KMS-11 (cell line): ENCODE measurements around the gene CYP17A1.

Experiments used
- H2AFZ ChIP-seq: fragments of 200-600 bp; sonication (generic); 2 replicates; pipeline ENCODE4 v1.6.1; 2016; ENCODE audit warnings: antibody characterized with exemption, mixed run types, low read depth
- H3K27ac ChIP-seq: fragments of 200-600 bp; sonication (generic); 2 replicates; pipeline ENCODE4 v1.6.1; 2016; ENCODE audit warnings: mild to moderate bottlenecking, mixed run types
- H3K27me3 ChIP-seq: fragments of 200-600 bp; sonication (generic); 2 replicates; pipeline ENCODE4 v1.6.1; 2017; ENCODE audit warnings: mild to moderate bottlenecking, low read depth, mixed run types, moderate library complexity; ENCODE audit not compliant: insufficient read depth
- H3K36me3 ChIP-seq: fragments of 200-600 bp; sonication (generic); 2 replicates; pipeline ENCODE4 v1.6.1; 2017; ENCODE audit warnings: mild to moderate bottlenecking, mixed run types; ENCODE audit not compliant: insufficient read depth
- H3K4me1 ChIP-seq: fragments of 200-600 bp; sonication (generic); 2 replicates; pipeline ENCODE4 v1.6.1; 2016; ENCODE audit warnings: mild to moderate bottlenecking, low read depth, mixed run types; ENCODE audit not compliant: poor library complexity, severe bottlenecking
- H3K4me2 ChIP-seq: fragments of 200-600 bp; sonication (generic); 2 replicates; pipeline ENCODE4 v1.7.0; 2016; ENCODE audit warnings: mild to moderate bottlenecking, mixed run types
- H3K4me3 ChIP-seq: fragments of 200-600 bp; sonication (generic); IDR thresholded peaks from 2 replicates; pipeline ENCODE4 v1.6.1; 2017; ENCODE audit warnings: low read depth, low read length, mixed read lengths; ENCODE audit not compliant: insufficient read depth
- H3K79me2 ChIP-seq: fragments of 200-600 bp; sonication (generic); 2 replicates; pipeline ENCODE4 v1.6.1; 2016; ENCODE audit warnings: low read depth, mixed run types; ENCODE audit not compliant: insufficient read depth
- H3K9ac ChIP-seq: fragments of 200-600 bp; sonication (generic); 2 replicates; pipeline ENCODE4 v1.6.1; 2016; ENCODE audit warnings: mild to moderate bottlenecking, mixed run types
- H4K20me1 ChIP-seq: fragments of 200-600 bp; sonication (generic); 2 replicates; pipeline ENCODE4 v1.6.1; 2016; ENCODE audit warnings: mild to moderate bottlenecking, mixed run types; ENCODE audit not compliant: insufficient read depth
- TF ChIP-seq, protein P1 (sequence below): fragments of 200-600 bp; sonication (generic); conservative IDR thresholded peaks from 2 replicates; pipeline ENCODE4 v1.6.1; 2017; ENCODE audit warnings: low read depth, mild to moderate bottlenecking, antibody characterized with exemption, low read length, moderate library complexity, mixed read lengths

Gene CYP17A1

DNA sequence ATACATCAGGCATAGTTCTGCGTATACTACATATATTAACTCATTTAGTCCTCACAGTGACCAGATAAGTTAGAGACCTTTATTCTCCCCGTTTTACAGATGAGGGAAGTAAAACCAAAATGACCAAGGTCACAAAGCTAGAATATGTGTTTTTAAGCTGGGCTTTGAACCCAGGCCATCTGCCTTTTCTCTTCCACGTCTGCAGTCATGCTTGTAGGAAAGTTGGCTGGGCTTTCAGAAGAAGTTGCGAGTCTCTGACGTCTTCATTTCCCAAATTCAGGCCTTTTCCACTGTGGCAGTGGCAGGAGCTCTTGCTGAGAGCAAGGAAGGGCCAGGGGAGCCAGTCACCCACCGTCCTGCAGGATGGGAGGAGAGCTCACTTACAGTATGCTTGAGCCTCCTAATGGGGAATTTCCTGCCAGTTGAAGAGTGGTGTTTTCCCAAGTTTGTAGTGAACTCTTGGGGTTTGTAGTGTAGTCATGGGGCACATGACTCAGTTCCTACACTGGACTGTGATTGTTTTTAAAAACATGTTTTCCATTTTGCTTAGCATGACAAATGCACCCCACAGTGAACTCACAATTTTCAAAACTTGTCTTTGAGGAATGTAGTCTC is 34.2 kb downstream of the CYP17A1 start:
- no peak overlapping the region for H2AFZ ChIP-seq
- no peaks in the 10 kb centered on the region for H3K27me3 ChIP-seq
- TF ChIP-seq, protein P1, sequence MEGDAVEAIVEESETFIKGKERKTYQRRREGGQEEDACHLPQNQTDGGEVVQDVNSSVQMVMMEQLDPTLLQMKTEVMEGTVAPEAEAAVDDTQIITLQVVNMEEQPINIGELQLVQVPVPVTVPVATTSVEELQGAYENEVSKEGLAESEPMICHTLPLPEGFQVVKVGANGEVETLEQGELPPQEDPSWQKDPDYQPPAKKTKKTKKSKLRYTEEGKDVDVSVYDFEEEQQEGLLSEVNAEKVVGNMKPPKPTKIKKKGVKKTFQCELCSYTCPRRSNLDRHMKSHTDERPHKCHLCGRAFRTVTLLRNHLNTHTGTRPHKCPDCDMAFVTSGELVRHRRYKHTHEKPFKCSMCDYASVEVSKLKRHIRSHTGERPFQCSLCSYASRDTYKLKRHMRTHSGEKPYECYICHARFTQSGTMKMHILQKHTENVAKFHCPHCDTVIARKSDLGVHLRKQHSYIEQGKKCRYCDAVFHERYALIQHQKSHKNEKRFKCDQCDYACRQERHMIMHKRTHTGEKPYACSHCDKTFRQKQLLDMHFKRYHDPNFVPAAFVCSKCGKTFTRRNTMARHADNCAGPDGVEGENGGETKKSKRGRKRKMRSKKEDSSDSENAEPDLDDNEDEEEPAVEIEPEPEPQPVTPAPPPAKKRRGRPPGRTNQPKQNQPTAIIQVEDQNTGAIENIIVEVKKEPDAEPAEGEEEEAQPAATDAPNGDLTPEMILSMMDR = no peak
- H3K4me1 ChIP-seq = peaks cover 44% of the 10 kb centered on the region
- H3K9ac ChIP-seq = no peak overlapping the region
- peak overlapping the region; percentile 28; the same call in 1 of the 2 replicates for H3K4me2 ChIP-seq
- H3K27ac ChIP-seq = peak overlapping the region; percentile 7; the same call in 1 of the 2 replicates
- H4K20me1 ChIP-seq = no peaks in the 10 kb centered on the region
- peaks cover under 1% of the 10 kb centered on the region; the same call in 1 of the 2 replicates for H3K79me2 ChIP-seq
- no peak overlapping the region for H3K4me3 ChIP-seq
- H3K36me3 ChIP-seq = no peaks in the 10 kb centered on the region

GRCh38 chr10:102801978-102802377 is 35.2 kb downstream of the CYP17A1 start:
- no peak overlapping the region for H3K27ac ChIP-seq
- no peaks in the 10 kb centered on the region for H4K20me1 ChIP-seq
- H3K79me2 ChIP-seq = peaks cover 11% of the 10 kb centered on the region; the same call in 1 of the 2 replicates
- no peaks in the 10 kb centered on the region for H3K27me3 ChIP-seq
- no peak overlapping the region for H3K9ac ChIP-seq
- H3K4me2 ChIP-seq = no peak overlapping the region
- no peak overlapping the region for H3K4me3 ChIP-seq
- TF ChIP-seq, protein P1 = no peak
- peaks cover 55% of the 10 kb centered on the region for H3K4me1 ChIP-seq
- no peaks in the 10 kb centered on the region for H3K36me3 ChIP-seq
- no peak overlapping the region for H2AFZ ChIP-seq

GRCh38 chr10:102801496-102801895 is 35.7 kb downstream of the CYP17A1 start:
- peaks cover 59% of the 10 kb centered on the region for H3K4me1 ChIP-seq

GRCh38 chr10:102800611-102801335 is 36.4 kb downstream of the CYP17A1 start:
- TF ChIP-seq, protein P1 = no peak

More at GRCh38 chr10:102801496-102801895, 35.7 kb downstream of the CYP17A1 start:
- Histone ChIP-seq H3K9ac (no peak overlapping the region), H3K4me2 (no peak overlapping the region), H3K27ac (no peak overlapping the region), H3K4me3 (no peak overlapping the region), H2AFZ (no peak overlapping the region), H3K79me2 (peaks cover 12% of the 10 kb centered on the region; the same call in 1 of the 2 replicates), H4K20me1 (no peaks in the 10 kb centered on the region), H3K27me3 (no peaks in the 10 kb centered on the region), H3K36me3 (no peaks in the 10 kb centered on the region)
- TF ChIP-seq, protein P1 = no peak

More at GRCh38 chr10:102800611-102801335, 36.4 kb downstream of the CYP17A1 start:
- no peaks in the 10 kb centered on the region for H4K20me1 ChIP-seq
- H2AFZ ChIP-seq = no peak overlapping the region
- no peaks in the 10 kb centered on the region for H3K27me3 ChIP-seq
- H3K27ac ChIP-seq = no peak overlapping the region
- H3K9ac ChIP-seq = no peak overlapping the region
- H3K36me3 ChIP-seq = no peaks in the 10 kb centered on the region
- no peak overlapping the region for H3K4me2 ChIP-seq
- peaks cover 64% of the 10 kb centered on the region for H3K4me1 ChIP-seq
- H3K4me3 ChIP-seq = no peak overlapping the region
- peaks cover 12% of the 10 kb centered on the region; the same call in 1 of the 2 replicates for H3K79me2 ChIP-seq
